ENCODE measurements around the gene BRAT1.

The BRAT1 gene

GRCh38 chr7:2598154-2598823 lies 43.0 kb upstream of the BRAT1 start:
- TF ChIP-seq CTCF (IDR thresholded peaks at IDR 0.05; ENCODE audit: low read depth, low read length) = no peak
- no peak for DNase-seq (ENCODE audit: extremely low read depth, low read depth)

GRCh38 chr7:2597273-2597640 lies 41.9 kb upstream of the BRAT1 start:
- TF ChIP-seq CTCF (IDR thresholded peaks at IDR 0.05; ENCODE audit: low read depth, low read length) = no peak
- DNase-seq (ENCODE audit: extremely low read depth, low read depth) = no peak

GRCh38 chr7:2596464-2597272 lies 41.3 kb upstream of the BRAT1 start:
- DNase-seq (ENCODE audit: extremely low read depth, low read depth) = no peak
- TF ChIP-seq CTCF (IDR thresholded peaks at IDR 0.05; ENCODE audit: low read depth, low read length) = no peak

GRCh38 chr7:2595258-2595860 lies 40.0 kb upstream of the BRAT1 start:
- DNase-seq (ENCODE audit: extremely low read depth, low read depth) = no peak
- TF ChIP-seq CTCF (IDR thresholded peaks at IDR 0.05; ENCODE audit: low read depth, low read length) = no peak

DNA sequence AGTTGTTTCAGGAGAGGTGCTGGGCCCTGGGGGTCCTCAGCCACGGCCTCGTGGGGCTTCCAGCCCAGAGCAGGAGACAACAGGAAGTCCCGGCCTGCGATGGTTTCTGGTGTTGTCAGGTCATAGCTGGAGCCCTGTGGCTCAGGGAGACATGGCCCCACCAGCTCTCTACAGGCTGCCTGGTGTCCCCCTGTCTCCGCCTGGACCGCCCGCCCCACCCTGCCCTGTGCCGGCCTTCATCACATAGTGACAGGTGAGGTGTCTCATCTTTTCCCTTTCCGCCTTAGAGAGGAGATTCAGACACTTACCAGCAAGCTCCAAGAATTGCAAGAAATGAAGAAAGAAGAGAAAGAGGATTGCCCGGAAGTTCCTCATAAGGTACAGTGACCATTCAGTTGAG lies 39.3 kb upstream of the BRAT1 start:
- no peak for DNase-seq (ENCODE audit: extremely low read depth, low read depth)
- no peak for TF ChIP-seq CTCF (IDR thresholded peaks at IDR 0.05; ENCODE audit: low read depth, low read length)

DNA sequence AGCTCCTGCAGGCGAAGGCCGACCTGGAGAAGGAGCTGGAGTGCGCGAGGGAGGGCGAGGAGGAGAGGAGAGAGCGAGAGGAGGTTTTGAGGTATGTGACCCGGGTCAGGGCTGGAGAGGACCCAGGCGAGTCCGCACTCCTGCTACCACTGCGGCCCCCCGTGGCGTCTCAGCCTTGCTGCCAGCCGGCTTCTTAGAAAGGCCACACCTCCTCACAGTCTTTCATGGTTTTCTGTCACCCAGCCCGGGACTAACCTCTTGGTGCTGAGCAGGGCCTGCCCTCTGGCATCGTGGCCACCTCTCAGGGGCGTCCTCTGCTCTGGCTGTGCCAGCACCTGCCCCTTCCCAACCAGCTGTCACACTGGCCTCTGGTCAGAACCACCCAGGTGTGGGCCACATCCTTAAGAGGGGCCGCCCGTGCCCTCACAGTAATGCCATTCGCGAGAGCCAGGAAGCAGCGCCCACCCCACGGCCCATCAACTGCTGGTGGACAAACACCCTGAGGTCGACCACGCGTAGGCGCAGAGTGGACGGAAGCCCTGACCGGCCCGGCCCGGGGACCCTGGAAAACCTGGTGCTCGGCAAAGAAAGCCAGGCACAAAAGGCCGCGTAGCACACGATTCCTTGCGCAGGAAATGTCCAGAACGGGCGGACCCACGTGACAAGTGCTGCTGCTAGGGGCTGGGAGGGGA lies 37.9 kb upstream of the BRAT1 start:
- DNase-seq (ENCODE audit: extremely low read depth, low read depth) = no peak
- no peak for TF ChIP-seq CTCF (IDR thresholded peaks at IDR 0.05; ENCODE audit: low read depth, low read length)

All from AG09319 (cell line).